HepG2 (cell line): Measurements from ENCODE around the gene SCYL1. TPM values are rescaled to one million over a fixed set of nuclear protein-coding genes. Genes with fewer than 3 reads are reported as not detected.
A peak's percentile ranks its signal among the peaks of the same experiment; 100 is the strongest.

ENCODE experiments used
- ATF6 ChIP-seq: sonication (generic); formaldehyde crosslinking; conservative IDR thresholded peaks from 2 replicates; pipeline ENCODE4 v1.4.0; 2020; ENCODE audit warnings: missing genetic modification reagents
- CERS6 ChIP-seq: sonication (generic); formaldehyde crosslinking; IDR thresholded peaks from 2 replicates; pipeline ENCODE4 v1.5.0; 2020; ENCODE audit warnings: missing genetic modification reagents
- CREBL2 ChIP-seq: sonication (generic); formaldehyde crosslinking; IDR thresholded peaks from 2 replicates; pipeline ENCODE4 v1.8.1; 2023; ENCODE audit warnings: missing genetic modification reagents, mild to moderate bottlenecking, borderline replicate concordance
- DZIP1 ChIP-seq: sonication (generic); formaldehyde crosslinking; IDR thresholded peaks from 2 replicates; pipeline ENCODE4 v1.5.0; 2020; ENCODE audit warnings: mild to moderate bottlenecking, missing genetic modification reagents
- EZH2 ChIP-seq: conservative IDR thresholded peaks from 2 replicates; pipeline ENCODE4 v1.6.1; 2012; ENCODE audit warnings: mild to moderate bottlenecking, low read depth, low read length, moderate library complexity
- GMEB2 ChIP-seq: IDR thresholded peaks from 2 replicates; pipeline ENCODE4 v1.6.1; 2016; ENCODE audit warnings: missing biosample characterization, missing genetic modification reagents, low read depth
- HNRNPL ChIP-seq: fragments of 200-400 bp; formaldehyde crosslinking; IDR thresholded peaks from 2 replicates; pipeline ENCODE4 v1.6.1; 2017; ENCODE audit warnings: mild to moderate bottlenecking, low read depth, low read length
- MYNN ChIP-seq: sonication (generic); formaldehyde crosslinking; IDR thresholded peaks from 2 replicates; pipeline ENCODE4 v1.4.0; 2020; ENCODE audit warnings: mild to moderate bottlenecking, low read depth, missing genetic modification reagents
- NR0B2 ChIP-seq: sonication (generic); formaldehyde crosslinking; IDR thresholded peaks from 2 replicates; pipeline ENCODE4 v1.4.0; 2020; ENCODE audit warnings: mild to moderate bottlenecking, missing genetic modification reagents
- PAWR ChIP-seq: sonication (generic); formaldehyde crosslinking; IDR thresholded peaks from 2 replicates; pipeline ENCODE4 v1.4.0; 2020; ENCODE audit warnings: missing genetic modification reagents, mild to moderate bottlenecking, borderline replicate concordance
- ZNF264 ChIP-seq: sonication (generic); formaldehyde crosslinking; IDR thresholded peaks from 2 replicates; pipeline ENCODE4 v1.4.0; 2020; ENCODE audit warnings: missing genetic modification reagents
- ZNF773 ChIP-seq: sonication (generic); formaldehyde crosslinking; IDR thresholded peaks from 2 replicates; pipeline ENCODE4 v1.4.0; 2020; ENCODE audit warnings: missing genetic modification reagents, borderline replicate concordance
- ZNF800 ChIP-seq: sonication (generic); formaldehyde crosslinking; IDR thresholded peaks from 2 replicates; pipeline ENCODE4 v1.4.0; 2020; ENCODE audit warnings: missing genetic modification reagents
- ZXDC ChIP-seq: sonication (generic); formaldehyde crosslinking; IDR thresholded peaks from 2 replicates; pipeline ENCODE4 v1.5.0; 2020; ENCODE audit warnings: mild to moderate bottlenecking, missing genetic modification reagents
- polyA plus RNA-seq, 8 experiments: library from polyadenylated mRNA; depleted of rRNA in 3 of 8; stranded (reverse) in 7 of 8; unstranded in 1 of 8; fragments of >200 nt; fragmentation: Illumina TruSeq in 4 of 8; extraction: Trizol in 4 of 8; gene quantifications; 2 replicates each; pipeline versions ENCODE4 v1.2.1 to v1.2.3, GENCODE V29; 2011 to 2016; ENCODE audit warnings: low read depth in 4 of 8, missing spikeins in 1 of 8, mixed read lengths in 1 of 8; ENCODE audit not compliant: insufficient read depth in 1 of 8
- total RNA-seq, 5 experiments: library from RNA; depleted of rRNA; stranded (reverse); fragments of >200 nt; fragmentation: Illumina TruSeq; extraction: Trizol; gene quantifications; 2 replicates each; pipeline ENCODE4 v1.2.3, GENCODE V29; 2016; ENCODE audit warnings: low read depth in 1 of 5

Gene SCYL1
- total and polyA plus RNA-seq, 2 of the 13 experiments (the other 11 are each of a cell fraction or from before 2014, with no cell fraction given), result 65.9 to 103 TPM

GRCh38 chr11:65524741-65525545 lies at the start of gene SCYL1 (continued):
- TF ChIP-seq DZIP1 (no peak), ZNF800 (no peak), CREBL2 (no peak), NR0B2 (peak; percentile 62; the same call in 1 of the 2 replicates), GMEB2 (CRISPR knock-in tag) (no peak), PAWR (no peak), ZNF773 (CRISPR knock-in tag) (peak; percentile 77; the same call in 1 of the 2 replicates), HNRNPL (no peak), ATF6 (CRISPR knock-in tag) (no peak), CERS6 (CRISPR knock-in tag) (no peak), EZH2 (no peak), ZXDC (CRISPR knock-in tag) (peak; percentile 49; the same call in 1 of the 2 replicates), MYNN (CRISPR knock-in tag) (no peak), ZNF264 (CRISPR knock-in tag) (no peak)
